NCI-H2107 (cell line): ENCODE measurements around the gene OSBPL10.
"Not testable (repeated sequence)": the region's sequence is repeated elsewhere in the genome, so short reads cannot be mapped to it uniquely, and the experiment has no call there.

ENCODE experiments used
- DNase-seq: peaks from one replicate; lab custom pipeline; 2025; lab: John Stamatoyannopoulos, UW

The OSBPL10 gene, protein sequence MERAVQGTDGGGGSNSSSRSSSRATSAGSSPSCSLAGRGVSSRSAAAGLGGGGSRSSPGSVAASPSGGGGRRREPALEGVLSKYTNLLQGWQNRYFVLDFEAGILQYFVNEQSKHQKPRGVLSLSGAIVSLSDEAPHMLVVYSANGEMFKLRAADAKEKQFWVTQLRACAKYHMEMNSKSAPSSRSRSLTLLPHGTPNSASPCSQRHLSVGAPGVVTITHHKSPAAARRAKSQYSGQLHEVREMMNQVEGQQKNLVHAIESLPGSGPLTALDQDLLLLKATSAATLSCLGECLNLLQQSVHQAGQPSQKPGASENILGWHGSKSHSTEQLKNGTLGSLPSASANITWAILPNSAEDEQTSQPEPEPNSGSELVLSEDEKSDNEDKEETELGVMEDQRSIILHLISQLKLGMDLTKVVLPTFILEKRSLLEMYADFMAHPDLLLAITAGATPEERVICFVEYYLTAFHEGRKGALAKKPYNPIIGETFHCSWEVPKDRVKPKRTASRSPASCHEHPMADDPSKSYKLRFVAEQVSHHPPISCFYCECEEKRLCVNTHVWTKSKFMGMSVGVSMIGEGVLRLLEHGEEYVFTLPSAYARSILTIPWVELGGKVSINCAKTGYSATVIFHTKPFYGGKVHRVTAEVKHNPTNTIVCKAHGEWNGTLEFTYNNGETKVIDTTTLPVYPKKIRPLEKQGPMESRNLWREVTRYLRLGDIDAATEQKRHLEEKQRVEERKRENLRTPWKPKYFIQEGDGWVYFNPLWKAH

DNA sequence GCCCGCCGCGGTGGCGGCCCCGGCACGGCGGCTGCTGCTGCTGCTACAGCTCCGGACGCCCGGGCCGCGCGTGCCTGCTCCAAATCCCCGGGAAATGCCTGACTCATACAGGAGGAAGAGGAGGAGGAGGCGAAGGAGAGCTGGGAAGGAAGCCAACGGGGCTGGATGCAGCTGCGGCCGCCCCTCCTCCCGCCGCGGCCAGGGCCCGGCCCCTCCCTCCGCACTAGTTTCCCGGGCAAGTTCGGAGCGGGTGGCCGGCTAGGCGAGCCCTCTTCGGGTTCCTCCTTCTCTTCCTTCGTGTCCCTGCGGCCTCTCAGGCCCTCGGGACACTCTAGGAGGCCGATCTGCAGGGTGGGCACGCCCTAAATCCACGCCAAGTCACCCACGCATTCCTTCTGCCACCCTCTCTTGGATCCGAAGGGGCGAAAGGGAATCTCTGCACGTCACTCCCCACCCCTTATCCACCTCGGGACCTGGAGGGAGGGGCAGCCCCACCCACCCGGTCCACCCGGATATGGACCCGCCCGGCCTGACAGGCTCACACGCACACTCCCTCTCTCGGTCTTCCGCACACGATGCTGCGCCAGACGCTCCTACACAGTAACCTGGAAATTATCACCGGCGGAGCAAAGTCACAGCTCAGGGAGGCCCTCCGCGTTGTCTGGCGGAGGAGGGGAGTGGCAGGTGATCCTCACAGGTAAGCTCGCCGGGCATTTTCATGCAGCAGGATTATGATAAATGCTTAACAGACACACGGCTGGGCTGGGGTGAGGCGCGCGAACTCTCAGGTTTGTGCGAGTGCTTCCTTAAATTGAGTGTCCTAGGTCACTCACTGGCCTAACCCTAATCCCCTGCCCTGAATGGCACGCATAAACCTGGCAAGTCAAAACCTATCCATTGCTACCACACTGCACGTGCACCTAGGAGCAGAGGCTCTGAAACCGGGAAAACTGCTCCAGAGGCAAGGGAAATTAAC lies at the start of gene OSBPL10, which contains the start of gene ZNF860:
Gene OSBPL10, minus strand, starts transcription at position 57 of the 976 bp plus-strand sequence. CDS start 83 bp downstream, outside the sequence.
Gene ZNF860, plus strand, starts transcription at position 545 of the 976 bp plus-strand sequence. CDS start 7,330 bp downstream, outside the sequence.
- DNase-seq: no peak

DNA sequence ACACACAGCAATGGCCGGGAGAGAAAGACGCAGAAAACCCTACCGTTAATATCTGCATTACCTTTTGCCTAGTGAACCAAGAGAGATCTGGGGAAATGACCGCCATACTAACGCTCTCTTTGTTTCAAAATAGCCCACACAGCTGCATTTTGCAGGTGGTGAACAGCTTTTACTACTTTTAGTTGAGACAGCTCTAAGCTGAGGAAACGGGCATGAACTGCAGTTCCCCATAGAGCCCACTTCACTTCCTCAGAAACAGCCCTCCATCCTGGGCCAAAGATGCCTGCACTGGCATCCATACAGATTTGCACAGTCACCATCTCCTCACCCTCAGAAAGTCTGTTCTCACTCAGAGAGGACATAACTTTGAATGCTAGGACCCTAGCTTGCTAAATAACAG lies 45.5 kb upstream of the OSBPL10 start:
- DNase-seq: no peak

DNA sequence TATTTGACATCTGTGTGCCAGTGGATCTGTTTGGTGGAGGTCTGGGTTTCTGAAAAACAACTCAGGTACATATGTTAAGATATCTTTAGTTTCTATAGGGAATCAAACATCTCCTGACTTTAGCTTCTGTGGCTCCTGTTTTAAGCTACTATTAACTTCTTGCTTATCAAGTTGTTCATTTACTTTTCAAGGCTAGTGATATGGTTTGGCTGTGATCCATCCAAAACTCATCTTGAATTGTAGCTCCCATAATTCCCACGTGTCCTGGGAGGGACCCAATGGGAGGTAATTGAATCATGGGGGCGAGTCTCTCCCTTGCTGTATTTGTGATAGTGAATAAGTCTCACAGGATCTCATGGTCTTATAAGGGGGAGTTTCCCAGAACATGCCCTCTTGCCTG lies 41.9 kb upstream of the OSBPL10 start:
- no peak for DNase-seq

DNA sequence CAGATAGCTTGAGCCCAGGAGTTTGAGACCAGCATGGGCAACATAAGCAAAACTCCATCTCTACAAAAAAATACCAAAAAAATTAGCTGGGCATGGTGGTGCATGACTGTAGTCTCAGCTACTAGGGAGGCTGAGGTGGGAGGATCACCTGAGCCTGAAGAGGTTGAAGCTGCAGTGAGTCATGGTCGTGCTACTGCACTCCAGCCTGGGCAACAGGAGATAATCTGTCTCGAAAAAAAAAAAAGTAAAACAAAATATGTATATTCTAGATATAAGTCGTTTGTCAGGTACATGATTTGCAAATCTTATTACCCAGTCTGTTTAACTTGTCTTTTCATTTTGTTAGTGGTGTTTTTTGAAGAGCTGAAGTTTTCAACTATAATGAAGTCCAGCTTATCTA lies 40.7 kb upstream of the OSBPL10 start:
- no peak for DNase-seq

DNA sequence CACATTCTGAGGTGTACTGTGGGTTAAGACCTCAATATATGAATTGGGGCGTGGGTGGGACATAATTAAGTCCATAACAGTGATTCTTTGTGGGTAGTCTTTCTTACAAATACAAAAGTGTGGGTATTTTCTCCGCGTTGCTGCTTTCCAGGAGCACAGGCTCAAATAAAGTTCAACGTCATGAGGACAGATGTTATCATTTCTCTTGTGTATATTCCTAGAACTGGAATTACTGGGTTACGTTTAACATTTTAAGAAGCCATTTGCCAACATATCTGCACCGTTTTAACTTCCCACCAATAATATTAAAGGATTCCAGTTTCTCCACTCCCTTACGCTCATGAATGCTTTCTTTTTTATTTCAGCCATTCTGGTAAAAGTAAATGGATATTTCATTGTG lies 40.1 kb upstream of the OSBPL10 start:
- no peak for DNase-seq

DNA sequence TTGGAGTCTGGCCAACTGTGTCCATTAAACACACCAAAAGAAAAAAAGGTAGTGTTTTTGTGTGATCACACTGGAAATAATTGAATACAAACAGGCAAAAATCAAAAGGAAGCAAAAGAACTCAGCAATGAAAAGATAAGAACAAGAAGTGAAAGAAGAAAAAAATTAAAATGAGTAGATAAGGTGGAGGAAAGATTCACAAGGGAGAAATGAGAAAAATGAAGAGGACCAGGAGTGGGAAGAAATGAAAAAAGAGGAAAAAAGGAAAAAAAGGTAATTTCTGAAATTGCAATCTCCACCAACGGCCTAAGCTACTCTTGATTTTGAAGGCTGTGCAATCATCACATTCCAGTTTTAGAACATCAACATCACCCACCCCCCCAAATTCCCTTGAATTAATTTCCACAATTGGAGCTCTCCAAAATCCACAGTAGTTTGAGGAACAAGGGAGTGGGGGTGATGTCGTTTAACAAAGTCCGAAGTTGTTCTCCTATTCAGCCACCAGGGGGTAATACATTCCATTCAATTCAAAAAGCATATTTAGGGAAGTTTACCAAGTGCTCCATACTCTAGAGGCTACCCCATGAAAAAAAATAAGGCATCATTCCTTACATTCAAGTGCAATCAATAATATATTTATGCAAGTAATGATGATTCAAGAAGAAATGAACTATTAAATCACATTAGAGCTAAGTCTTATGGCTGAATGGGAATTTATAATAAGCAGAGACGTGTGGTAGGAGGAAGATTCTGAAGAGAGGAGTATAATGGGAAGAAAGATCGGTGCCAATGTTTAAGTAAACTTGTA lies 37.9 kb upstream of the OSBPL10 start:
- DNase-seq: no peak

DNA sequence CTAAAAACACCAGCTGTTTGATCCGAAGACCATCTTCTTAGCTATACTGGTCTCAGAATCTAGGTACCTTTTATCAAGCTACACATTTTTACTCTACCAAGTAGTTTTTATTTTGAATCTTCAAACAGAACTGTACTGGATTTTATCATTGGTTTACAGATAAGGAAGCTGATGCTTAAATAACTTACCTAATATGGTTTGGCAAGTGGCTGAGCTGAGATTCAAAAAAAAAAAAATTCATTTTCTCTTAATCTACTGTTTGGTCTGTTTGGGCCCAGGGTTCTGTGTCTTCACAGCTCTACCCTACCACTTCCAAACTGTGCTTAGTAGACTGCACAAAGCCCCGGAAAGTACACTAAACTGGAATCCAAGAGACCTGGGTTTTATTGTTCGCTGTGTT lies 36.2 kb upstream of the OSBPL10 start:
- no peak for DNase-seq

DNA sequence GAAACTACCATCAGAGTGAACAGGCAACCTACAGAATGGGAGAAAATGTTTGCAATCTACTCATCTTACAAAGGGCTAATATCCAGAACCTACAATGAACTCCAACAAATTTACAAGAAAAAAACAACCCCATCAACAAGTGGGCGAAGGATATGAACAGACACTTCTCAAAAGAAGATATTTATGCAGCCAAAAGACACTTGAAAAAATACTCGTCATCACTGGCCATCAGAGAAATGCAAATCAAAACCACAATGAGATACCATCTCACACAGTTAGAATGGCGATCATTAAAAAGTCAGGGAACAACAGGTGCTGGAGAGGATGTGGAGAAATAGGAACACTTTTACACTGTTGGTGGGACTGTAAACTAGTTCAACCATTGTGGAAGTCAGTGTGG lies 34.6 kb upstream of the OSBPL10 start:
- DNase-seq: not testable (repeated sequence)

DNA sequence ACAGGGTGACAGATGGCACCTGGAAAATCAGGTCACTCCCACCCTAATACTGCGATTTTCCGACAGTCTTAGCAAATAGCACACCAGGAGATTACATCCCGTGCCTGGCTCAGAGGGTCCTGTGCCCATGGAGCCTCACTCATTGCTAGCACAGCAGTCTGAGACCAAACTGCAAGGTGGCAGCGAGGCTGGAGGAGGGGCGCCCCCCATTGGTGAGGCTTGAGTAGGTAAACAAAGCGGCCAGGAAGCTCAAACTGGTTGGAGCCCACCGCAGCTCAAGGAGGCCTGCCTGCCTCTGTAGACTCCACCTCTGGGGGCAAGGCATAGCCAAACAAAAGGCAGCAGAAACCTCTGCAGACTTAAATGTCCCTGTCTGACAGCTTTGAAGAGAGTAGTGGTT lies 29.6 kb upstream of the OSBPL10 start:
- not testable (repeated sequence) for DNase-seq

DNA sequence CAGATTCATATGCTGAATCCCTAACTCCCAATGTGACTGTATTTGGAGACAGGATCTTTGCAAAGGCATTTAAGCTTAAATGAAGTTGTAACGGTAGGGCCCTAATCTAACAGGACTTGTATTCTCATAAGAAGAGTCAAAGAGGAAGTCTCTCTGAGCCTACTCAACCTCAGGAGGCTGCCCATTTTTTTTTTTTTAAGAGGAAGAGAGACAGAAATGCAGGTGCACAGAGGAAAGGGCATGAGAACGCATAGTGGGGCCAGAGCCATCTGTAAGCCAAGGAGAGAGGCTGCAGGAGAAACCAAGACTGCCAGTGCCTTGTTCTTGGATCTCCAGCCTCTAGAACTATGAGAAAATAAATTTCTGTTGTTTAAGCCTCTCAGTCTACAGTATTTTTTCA lies 28.9 kb upstream of the OSBPL10 start:
- DNase-seq: no peak

DNA sequence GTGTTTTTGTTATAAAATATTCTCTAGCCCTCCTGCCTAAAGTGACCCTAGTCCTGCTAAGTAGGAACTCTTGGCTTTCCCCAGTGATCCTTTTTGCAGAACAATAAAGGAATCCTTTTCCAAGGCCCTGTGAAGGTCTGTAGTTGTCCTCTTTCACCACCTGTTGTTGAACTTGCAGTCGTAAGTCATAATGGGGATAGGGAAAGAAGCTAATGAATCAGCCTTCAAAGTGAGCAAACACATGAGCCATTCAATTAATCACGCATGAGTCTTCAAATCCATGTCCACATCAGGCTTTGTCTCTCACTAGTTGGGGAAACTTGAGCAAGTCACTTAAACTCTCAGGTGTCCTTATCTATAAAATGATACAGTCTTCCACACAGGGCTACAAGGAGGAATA lies 28.0 kb upstream of the OSBPL10 start:
- DNase-seq: no peak

DNA sequence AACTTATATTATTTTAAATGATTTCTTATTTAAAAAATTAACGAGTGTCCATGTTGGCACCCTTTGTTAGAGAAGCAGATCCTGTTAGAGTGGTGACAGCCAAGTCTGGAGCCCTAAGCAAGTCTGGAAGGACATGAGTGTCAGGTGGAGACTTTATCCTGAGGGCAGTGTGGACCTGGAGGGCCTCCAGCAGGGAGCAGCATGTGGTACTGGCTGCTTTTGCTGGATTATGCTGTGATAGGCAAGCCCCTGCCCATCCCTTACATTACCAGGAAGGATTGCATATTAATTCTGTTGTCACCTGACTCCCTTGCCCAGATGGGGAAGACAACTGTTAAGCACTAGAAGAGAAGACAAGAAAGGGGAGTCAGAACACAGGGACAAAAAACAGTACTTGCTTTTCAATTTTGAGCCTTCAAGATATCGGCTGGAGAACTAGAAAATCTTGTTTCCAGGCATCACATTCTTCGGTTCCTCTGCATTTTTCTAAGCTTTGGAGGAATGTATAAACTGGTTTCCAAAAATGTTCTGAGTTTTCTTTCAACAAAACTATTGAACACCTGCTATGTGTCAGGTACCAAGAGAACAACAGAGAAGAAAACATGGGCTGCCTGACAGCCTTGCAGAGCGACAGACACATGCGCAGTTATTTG lies 23.2 kb upstream of the OSBPL10 start:
- no peak for DNase-seq

DNA sequence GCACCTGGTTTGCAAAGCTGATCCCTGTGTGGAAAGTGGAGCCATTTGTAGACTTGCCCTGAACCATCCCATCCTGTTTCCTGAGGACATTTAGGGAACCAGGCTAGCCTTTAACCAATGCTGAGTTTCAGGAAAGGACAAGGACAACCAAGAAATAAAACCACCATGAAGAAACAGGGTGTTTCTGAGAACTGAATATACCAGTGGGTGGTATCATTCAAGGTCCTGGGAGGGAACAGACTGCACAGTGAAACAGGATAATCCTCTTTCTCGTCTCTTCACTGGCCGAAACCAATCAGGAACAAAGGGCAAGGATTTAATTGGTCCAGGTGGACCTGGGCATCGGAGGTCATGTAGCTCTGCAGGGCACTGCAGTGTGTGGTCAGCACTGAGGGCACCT lies 22.3 kb upstream of the OSBPL10 start:
- DNase-seq: no peak

DNA sequence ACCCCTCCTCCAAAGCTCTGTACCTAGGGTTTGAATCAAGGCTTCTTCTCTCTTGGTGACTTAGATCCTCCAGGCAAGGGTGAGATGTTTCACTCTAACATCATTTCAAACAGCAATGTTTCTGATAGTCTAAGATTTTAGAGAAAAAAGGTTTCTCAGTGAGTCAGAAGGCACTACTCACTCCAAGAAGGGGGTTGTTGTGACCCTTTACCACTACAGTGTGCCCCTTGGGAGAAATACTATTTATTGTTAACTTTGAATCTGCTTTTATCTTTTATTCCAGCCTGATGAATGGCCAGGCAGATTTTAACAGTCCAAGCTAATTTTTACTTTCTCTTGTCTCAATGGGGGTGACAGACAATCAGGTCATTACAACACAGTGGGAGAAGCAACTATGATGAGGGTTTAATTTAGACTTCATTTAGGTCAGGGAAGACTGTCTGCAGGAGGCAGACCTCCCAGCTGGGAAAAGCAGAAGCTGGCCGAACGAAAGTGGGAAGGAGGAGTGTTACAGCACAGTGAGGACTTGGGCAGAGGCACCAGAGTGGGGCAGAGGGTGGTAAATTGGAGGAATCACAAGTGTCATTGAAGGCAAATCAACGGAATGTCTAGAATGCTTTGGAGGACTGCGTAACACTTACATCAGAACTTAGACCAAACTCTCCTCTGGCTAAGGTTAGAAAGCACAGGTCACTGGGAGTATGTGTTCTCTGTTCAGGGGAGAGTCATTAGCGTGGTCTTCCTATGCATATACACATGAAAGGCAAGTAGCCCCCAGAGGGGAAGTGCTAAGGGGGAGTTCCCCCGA lies 21.7 kb upstream of the OSBPL10 start:
- DNase-seq: no peak

DNA sequence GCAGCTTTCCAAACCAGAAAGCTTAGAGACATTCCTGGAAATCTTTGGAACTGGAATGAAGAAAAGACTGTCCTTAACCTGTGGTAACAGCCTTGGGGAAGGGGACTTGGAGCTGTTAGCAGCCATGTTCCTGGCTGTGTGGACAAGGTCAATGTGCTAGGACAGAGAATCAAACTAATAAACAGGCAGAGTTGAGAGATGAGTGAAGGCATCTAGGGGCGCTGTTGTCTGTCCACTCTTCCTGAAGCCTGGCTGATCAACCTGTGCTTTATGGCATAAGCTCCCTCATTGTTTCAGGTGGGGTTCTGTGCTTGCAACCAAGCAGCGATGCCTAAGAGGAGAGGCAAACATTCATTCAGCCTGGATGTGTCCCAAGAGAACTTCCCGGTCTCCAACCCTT lies 19.8 kb upstream of the OSBPL10 start:
- no peak for DNase-seq

DNA sequence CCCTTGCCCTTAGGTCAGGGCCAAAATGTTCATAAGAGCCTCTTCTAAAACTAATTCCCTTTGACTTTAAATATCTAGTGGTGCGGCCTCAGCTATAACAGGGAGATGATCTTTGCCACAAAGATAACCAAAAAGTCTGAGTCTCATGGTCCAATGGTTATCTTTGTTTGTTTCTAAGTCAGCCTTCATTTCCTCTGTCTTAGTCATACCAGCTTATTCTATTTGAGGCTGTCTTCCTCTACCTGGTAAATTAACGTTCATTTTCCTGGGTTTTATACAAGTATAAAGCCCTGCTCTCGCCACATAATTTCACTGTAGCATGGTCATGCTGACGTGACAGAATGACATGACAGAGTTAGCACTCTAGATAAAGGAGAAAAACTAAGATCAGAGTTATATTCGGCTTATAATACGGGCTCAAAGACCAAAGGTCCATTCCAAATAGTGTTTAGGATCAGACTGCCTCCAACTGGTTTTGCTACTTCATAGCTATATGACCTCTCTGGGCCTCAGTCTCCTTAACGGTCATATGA lies 18.9 kb upstream of the OSBPL10 start:
- DNase-seq: no peak

DNA sequence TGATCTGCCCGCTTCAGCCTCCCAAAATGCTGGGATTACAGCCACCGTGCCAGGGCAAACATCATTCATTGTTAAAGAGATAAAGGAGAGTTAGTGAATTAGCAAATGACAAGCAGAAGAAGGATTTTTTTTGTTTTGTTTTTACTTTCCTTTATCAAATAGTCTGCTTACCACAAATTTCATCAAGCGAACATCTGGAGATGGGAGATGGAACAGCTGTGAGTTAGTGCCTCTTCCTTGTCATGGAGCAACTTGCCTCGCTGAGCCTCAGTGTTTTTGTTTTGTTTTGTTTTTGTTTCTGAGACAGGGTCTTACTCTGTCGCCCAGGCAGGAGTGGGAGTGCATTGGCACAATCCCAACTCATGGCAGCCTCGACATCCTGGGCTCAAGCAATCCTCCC lies 16.4 kb upstream of the OSBPL10 start:
- DNase-seq: no peak

DNA sequence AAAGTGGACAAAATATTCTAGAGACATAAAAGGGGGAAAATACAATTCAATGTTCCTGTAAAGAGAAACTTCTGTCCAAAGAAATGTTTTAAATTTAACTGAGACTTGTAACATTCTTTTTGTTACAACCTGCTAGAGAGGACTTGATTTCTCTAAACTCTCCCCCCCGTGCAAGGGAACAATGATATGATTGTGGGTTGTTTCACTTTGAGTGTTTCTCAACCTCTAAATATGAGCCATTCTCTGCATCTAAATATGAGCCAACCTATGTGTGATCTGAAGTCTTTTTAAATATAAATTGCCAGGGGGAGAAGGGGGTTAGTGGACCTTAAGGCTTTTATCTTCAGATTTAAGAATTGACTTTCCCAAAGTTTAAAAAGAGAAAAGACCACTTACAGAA lies 15.1 kb upstream of the OSBPL10 start:
- DNase-seq: no peak

DNA sequence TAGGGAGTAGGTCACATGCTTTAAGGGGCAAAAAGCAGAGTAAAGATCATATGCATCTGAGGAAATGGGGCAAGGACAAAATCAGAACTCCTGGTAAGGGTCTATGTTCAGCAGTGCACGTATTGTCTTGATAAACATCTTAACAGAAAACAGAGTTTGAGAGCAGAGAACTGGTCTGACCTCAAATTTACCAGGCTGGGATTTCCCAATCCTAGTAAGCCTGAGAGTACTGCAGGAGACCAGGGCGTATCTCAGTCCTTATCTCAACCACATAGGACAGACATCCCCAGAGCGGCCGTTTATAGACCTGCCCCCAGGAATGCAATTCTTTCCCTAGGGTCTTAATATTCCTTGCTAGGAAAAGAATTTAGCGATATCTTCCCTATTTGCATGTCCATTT lies 14.0 kb upstream of the OSBPL10 start:
- DNase-seq: not testable (repeated sequence)

DNA sequence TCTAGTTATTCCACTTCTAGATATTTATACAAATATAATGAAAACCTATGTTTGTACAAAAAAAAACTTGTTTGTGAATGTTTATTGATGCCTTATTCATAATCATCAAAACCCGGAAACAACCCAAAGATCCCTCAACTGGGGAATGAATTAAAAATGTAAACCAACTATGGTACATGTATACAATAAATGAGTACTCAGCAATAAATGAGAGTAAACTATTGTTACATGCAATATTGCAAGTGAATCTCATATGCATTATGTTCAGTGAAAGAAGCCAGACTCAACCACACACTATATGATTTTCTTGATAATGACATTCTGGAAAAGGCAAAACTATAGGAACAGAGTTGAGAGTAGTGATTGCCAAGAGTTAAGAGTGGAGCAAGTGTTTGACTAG lies 12.8 kb upstream of the OSBPL10 start:
- no peak for DNase-seq
